NCI-H226 (cell line): ENCODE results near the gene REPIN1.
A peak's percentile ranks its signal among the peaks of the same experiment; 100 is the strongest.

Experiments used
- DNase-seq: peaks from one replicate; pipeline ENCODE4 v3.0.0-alpha.2; 2015

REPIN1 gene

GRCh38 chr7:150361402-150361801 lies 7.2 kb upstream of the REPIN1 start:
- DNase-seq: no peak

- no peak for DNase-seq
These were observed 6.6 kb upstream of the REPIN1 start for GRCh38 chr7:150361807-150362621.

DNA sequence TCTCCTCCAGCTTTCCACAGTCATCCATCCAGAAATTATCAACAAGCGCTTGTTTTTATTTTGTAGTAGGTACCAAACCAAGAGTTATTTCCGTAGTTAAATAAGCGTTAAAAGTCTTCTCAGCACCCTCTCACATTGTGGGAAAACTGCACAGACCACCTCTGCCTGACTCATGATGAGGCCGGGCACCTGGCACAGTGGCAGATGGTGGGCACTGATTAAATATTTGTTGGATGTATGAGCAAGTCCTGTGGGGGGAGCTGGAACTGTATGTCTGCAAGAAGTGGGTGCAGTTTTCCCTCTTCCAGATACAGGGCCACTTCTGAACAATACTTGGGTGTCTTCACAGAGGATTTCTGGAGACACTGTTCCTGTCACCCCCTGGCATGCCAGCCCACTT lies 5.3 kb upstream of the REPIN1 start:
- no peak for DNase-seq

- no peak for DNase-seq
These were observed 4.8 kb upstream of the REPIN1 start for GRCh38 chr7:150363872-150364271.

DNA sequence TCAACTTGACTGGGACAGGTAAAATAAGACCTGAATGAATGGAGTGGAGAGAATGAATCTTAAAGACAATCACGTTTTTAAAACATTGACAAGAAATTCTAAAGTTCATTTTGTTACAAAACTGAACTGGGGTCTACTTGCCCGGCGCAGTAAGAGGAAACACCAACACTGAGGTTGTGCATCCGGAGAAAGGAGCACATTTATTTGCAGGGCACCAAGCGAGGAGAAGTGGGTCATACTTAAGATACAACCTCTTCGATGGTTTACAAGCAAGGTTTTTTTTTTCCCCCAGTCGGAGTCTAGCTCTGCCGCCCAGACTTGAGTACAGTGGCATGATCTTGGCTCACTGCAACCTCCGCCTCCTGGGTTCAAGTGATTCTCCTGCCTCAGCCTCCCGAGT lies 3.4 kb upstream of the REPIN1 start:
- DNase-seq: no peak

- DNase-seq: no peak
These were observed 2.8 kb upstream of the REPIN1 start for GRCh38 chr7:150365673-150366398.

DNA sequence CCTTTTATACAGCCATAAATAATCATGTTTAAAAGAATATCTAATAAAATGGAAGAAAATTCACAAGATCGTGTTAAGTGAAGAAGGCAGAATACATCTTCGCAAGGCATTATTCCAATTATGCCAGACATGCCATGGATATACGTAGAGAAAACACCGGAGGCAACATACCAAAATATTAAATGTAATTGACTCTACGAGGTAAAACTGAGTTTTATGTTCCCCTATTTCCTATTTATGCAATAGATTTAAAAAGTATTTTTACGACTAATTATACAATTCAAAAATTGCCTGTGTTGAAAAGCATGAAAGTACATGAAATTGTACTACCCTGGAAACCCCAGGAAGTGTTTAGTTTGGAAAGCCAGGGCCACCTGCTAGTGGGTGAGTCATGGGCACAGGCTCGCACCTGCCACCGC lies 936 bp upstream of the REPIN1 start:
- no peak for DNase-seq

DNA sequence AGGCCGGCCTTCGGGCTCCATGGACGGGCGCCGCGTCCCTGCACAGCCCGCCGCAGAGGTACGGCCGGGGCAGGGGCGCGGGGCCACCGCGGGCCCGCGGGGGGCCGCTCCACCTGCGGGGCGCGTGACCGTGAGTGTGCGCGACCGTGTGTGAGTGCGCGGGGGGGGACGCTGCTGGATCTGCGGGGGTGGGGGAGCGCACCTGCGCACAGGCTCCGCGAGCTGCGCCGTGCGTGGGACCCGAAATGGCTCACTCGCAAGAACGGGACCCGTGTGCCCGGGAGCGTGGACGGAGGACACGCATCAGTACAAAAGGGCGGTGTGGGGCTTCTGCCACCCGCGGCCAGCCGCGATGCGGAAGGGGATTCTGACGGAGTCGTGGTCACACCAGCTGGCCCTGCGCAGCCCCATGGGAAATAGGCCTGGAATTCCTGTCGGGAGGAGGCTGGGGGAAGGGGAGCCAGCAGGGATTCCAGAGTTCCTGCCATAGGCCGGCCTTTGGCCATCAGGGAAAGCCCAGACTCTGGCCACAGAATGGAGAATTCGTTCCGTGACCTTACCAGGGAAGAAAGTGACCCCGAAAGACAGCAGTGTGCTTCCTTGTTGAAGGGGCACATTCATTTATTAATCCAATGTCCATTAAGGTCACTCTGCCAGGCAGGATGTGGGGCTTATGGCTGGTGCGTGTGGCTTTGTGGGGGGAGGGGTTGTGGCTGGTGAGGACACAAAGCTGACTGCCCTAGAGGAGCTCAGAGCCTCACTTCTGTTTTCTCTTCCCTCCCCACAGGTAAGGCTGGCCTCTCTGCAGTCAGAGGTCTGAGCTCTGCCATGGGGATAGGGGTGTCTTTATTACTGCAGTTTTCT lies 494 bp downstream of the REPIN1 start:
- DNase-seq: peak; percentile 63

DNA sequence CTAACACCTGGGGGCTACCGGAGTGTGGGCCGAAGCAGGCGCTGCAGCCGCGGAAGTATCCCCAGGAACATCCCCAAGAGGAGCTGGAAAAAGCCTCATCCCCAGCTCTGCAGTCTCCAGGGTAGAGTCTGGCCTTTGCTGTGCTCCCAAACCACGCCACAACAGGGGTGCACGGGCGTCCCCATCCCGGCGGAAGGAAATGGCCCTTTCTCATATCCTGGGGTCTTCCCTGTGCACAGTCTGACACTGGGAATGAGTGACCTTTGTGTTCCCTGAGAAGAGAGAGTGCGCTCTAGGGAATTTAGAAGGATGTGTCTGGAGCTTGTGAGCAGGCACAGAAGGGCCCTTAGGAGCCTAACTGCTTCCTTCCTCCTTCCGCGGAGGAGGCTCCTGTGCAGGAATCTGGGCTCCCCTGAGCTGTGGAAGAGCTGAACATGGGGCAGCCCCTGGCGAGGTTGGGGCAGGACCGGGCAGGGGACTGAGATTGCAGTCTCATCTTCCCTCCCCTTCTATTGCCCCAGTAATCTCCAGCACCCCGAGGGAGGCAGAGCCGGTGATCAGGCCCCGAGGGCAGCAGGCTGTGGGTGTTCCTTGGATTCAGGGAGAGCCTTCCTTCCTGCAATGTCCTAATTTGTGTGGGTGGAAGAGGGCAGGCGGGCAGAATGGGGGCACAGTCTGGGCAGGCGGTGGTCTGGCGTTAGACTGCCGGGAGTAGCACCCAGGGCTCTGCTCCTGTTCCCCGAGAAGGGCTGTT lies 1.3 kb downstream of the REPIN1 start:
- no peak for DNase-seq

DNA sequence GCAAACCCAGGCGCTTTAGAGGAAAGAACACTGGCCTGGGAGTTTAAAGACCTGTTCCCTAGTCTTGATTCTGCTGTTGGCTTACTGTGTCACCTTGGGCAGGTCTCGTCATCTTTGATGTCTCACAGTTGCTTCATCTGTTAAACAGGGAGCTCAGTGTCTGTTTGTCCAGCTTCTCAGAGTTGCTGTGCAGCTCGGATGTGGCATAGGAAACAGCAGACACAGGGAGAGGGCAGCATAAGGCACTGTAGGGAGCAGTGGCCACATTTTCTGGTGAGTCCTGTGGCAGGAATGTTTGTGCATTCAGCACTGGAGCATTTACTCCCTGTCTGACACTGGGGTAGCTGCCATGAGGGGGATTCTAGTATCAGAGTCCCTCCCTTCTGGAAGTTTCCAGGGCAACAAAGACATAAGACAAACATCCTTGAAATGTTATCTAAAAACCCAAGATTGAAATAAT lies 2.0 kb downstream of the REPIN1 start:
- DNase-seq: peak; percentile 13

DNA sequence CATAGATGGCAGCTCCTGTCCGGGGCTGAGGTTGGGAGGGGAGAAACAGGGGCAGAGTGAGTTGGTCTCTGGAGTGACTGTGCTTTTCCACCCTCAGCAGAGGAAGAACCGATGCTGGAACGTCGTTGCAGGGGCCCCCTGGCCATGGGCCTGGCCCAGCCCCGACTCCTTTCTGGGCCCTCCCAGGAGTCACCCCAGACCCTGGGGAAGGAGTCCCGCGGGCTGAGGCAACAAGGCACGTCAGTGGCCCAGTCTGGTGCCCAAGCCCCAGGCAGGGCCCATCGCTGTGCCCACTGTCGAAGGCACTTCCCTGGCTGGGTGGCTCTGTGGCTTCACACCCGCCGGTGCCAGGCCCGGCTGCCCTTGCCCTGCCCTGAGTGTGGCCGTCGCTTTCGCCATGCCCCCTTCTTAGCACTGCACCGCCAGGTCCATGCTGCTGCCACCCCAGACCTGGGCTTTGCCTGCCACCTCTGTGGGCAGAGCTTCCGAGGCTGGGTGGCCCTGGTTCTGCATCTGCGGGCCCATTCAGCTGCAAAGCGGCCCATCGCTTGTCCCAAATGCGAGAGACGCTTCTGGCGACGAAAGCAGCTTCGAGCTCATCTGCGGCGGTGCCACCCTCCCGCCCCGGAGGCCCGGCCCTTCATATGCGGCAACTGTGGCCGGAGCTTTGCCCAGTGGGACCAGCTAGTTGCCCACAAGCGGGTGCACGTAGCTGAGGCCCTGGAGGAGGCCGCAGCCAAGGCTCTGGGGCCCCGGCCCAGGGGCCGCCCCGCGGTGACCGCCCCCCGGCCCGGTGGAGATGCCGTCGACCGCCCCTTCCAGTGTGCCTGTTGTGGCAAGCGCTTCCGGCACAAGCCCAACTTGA lies 2.7 kb downstream of the REPIN1 start:
- no peak for DNase-seq

DNA sequence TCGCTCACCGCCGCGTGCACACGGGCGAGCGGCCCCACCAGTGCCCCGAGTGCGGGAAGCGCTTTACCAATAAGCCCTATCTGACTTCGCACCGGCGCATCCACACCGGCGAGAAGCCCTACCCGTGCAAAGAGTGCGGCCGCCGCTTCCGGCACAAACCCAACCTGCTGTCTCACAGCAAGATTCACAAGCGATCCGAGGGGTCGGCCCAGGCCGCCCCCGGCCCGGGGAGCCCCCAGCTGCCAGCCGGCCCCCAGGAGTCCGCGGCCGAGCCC lies 3.3 kb downstream of the REPIN1 start:
- DNase-seq: no peak

DNA sequence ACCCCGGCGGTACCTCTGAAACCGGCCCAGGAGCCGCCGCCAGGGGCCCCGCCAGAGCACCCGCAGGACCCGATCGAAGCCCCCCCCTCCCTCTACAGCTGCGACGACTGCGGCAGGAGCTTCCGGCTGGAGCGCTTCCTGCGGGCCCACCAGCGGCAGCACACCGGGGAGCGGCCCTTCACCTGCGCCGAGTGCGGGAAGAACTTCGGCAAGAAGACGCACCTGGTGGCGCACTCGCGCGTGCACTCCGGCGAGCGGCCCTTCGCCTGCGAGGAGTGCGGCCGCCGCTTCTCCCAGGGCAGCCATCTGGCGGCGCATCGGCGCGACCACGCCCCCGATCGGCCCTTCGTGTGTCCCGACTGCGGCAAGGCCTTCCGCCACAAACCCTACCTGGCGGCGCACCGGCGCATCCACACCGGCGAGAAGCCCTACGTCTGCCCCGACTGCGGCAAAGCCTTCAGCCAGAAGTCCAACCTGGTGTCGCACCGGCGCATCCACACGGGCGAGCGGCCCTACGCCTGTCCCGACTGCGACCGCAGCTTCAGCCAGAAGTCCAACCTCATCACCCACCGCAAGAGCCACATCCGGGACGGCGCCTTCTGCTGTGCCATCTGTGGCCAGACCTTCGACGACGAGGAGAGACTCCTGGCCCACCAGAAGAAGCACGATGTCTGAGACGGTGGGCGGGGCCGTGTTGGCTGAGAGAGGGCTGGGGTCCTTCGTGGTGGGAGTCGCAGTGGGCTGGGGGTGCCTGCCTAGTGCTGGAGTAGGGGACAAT lies 3.8 kb downstream of the REPIN1 start:
- no peak for DNase-seq

- no peak for DNase-seq
These were observed 4.6 kb downstream of the REPIN1 start for GRCh38 chr7:150373049-150373801.

- DNase-seq: no peak
These were observed 5.4 kb downstream of the REPIN1 start for GRCh38 chr7:150374026-150374425.

DNA sequence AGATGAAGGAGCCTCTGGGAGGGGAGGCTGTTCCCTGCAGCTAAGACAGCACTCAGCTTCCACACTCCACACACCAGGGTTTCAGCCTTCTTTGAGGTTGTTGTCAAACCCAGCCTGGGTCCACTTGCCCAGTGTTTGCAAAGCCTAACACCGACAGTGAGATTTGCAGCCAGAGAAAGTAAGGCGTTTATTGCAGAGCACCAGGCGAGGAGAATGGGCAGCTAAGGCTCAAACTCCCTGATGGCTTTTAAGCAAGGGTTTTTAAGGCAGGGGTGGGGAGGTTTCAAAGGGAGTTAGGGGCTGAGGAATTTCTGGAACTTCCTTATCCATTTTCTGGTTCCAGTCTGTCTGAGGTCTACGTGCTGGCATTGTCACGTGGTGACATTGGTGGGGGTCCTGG lies 5.8 kb downstream of the REPIN1 start:
- no peak for DNase-seq

GRCh38 chr7:150375662-150376521 lies 7.3 kb downstream of the REPIN1 start:
- no peak for DNase-seq

DNA sequence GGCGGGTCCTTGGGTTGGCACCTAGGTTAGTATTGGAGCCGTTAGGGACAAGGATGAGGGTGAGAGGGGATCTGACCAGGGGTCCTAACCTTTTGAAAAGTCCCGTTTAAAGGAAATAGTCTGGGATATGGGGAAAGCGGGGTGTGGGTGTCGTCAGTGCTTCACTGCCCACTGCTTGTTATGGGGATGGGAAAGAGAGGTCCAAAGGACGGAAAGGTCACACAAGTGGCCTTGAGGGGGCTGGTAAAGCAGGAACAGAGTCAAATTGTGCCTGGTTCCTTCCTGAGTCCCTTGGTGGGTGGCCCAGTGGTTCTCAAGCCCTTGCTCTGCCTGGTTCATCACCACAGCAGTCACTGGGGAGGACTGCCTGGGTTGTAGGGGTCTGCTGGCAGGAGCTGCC lies 7.9 kb downstream of the REPIN1 start:
- no peak for DNase-seq

- DNase-seq: no peak
These were observed 8.6 kb downstream of the REPIN1 start for GRCh38 chr7:150377196-150377595.
